Epithelial cell of esophagus (primary cell): ENCODE results near the gene SHFL.

Source experiments
- DNase-seq: peaks from one replicate; pipeline ENCODE4 v3.0.0; 2010; ENCODE audit warnings: low read depth
- H3K4me3 ChIP-seq: 2 replicates; pipeline ENCODE4 v1.5.1; 2011; ENCODE audit warnings: mild to moderate bottlenecking, low read length, control low read depth
- CTCF ChIP-seq: IDR thresholded peaks from 2 replicates; pipeline ENCODE4 v1.5.1; 2011; ENCODE audit warnings: low read depth, mild to moderate bottlenecking, low read length, control low read depth, inconsistent platforms; ENCODE audit not compliant: insufficient read depth; ENCODE audit errors: missing control alignments

SHFL gene

DNA sequence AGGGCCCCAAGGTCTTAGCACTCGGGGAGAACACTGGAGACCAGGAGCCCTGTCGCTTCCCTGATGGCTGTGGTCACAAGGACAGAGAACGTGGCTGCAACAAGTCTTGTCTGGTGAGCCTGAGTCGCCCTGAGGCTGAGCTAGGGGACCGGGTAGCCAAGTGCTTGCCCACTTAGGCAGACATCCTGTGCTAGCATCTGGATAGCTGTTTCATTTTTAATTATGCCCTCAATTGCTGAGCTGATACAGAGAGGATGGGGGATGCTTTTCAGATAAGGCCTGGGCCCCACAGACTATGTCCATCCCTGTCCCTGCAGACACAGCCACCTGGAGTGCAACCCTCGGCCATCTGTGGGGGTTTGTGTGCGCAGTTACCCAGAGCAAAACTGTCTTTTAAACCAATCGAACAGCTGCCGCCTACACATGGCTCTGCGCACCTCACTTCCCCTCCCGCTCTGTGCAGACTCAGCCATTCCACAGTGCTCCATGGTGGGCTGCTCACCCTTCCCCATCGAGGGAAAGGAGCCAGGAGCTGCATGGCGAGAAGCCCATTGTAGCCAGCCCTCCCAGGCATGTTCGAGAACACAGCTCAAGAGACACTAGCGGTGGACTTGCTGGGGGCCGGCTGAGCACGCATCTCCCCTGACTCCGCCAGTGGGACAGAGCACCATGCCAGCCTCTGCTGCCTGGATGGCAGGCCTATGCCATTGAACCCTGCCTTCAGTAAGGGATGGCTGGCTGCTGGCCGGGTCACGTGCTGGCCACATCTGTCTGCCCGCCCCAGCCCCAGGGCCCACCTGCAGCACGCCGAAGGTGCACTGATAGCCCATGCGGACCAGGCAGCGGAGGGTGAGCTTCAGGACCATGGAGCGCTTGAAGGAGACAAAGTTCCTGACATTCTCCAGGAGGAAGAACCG is 53.0 kb downstream of the SHFL start:
- no peak for TF ChIP-seq CTCF
- no peak overlapping the region for H3K4me3 ChIP-seq
- DNase-seq = no peak

DNA sequence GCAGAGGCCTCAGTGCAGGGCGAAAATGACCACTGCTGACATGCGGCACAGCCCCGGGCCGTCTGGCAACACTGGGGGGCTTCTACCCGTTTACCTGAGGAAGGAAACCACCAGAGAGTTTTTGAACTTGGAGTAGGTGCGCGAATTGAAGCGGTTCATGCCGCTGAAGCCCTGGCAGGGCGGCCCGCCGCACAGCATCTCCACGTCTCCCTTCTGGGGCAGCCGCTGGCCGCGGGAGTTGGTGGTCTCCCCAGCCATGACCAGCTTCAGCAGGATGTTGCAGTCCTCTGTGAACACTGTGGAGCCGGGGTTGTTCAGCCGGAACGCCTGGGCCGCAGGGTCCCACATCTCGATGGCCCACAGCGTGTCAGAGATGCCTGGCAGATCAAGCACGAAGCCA is 53.8 kb downstream of the SHFL start:
- TF ChIP-seq CTCF = no peak
- no peak for DNase-seq
- H3K4me3 ChIP-seq = no peak overlapping the region

DNA sequence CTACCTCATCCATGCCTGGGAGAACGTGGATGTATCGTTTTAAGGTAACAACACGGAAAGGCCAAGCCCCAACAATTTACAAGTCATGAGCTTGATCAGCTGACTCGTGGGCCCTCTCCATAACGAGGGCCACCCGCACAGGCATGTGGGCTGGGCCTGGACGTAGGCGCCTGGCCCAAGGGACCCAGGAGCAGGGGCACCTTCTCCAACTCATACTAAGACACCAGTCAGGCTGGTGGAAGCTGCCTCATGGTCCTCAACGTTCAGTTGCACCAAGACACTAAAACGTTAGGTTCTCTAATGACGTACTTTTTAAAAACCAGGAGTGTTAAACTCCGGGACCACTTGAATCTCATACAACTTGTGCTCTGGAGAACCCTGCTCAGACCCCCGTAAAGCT is 55.4 kb downstream of the SHFL start:
- no peak for TF ChIP-seq CTCF
- H3K4me3 ChIP-seq = no peak overlapping the region
- no peak for DNase-seq

- no peak overlapping the region for H3K4me3 ChIP-seq
- TF ChIP-seq CTCF = no peak
- DNase-seq = no peak
Observed at GRCh38 chr19:10141973-10142372, 55.9 kb downstream of the SHFL start.
